Measurements from ENCODE around the gene WASHC2A. TPM values are rescaled to one million over a fixed set of nuclear protein-coding genes. Genes with fewer than 3 reads are reported as not detected.
"Not testable (repeated sequence)": the region's sequence is repeated elsewhere in the genome, so short reads cannot be mapped to it uniquely, and the experiment has no call there.

WASHC2A gene
- total RNA-seq, 1 experiment from 2014 or later = 33.1 TPM

DNA sequence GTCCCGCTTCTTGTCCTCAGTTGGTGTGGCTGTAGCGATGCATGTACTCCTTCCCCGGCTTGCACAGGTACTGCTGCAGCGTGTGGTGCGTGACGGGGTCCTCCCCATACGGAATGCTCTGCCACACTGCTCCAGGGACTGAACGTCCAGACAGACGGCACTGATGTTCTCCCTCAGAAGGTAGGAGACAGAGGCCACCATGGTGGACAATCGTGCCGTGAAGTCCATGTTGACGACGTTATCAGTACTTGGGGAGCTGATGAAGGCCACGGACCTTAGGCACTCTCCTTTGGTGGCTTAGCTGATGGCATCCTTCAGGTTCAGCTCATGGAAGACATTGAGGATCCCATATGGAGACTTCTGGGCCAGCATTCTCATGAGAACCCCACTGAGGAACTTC lies 42.1 kb upstream of the WASHC2A start:
- Histone ChIP-seq H3K36me3 (ENCODE audit: insufficient read depth, low read length, poor library complexity, severe bottlenecking) (no peaks in the 10 kb centered on the region), H3K27me3 (replicated peaks; ENCODE audit: insufficient read depth, low read depth, low read length, poor library complexity) (peaks cover 4% of the 10 kb centered on the region), H3K4me3 (ENCODE audit: low read depth, low read length, poor library complexity, severe bottlenecking) (no peak overlapping the region), H3K9me3 (ENCODE audit: low read depth, low read length, poor library complexity, severe bottlenecking) (no peaks in the 10 kb centered on the region), H3K4me1 (ENCODE audit: insufficient read depth, low read length, poor library complexity, severe bottlenecking) (no peaks in the 10 kb centered on the region), H3K27ac (ENCODE audit: low read depth, low read length, poor library complexity, severe bottlenecking) (no peak overlapping the region)
- POLR2A ChIA-PET (ENCODE audit: low non-redundant PET) = no interaction called here
- BruUV-seq (replicated peaks) = no TSS peak
- DNase-seq (ENCODE audit: low spot score) = no peak
- intact Hi-C loops (cut with micrococcal nuclease; ENCODE audit: unreplicated experiment) = no loop called here
- TF ChIP-seq, protein P1, sequence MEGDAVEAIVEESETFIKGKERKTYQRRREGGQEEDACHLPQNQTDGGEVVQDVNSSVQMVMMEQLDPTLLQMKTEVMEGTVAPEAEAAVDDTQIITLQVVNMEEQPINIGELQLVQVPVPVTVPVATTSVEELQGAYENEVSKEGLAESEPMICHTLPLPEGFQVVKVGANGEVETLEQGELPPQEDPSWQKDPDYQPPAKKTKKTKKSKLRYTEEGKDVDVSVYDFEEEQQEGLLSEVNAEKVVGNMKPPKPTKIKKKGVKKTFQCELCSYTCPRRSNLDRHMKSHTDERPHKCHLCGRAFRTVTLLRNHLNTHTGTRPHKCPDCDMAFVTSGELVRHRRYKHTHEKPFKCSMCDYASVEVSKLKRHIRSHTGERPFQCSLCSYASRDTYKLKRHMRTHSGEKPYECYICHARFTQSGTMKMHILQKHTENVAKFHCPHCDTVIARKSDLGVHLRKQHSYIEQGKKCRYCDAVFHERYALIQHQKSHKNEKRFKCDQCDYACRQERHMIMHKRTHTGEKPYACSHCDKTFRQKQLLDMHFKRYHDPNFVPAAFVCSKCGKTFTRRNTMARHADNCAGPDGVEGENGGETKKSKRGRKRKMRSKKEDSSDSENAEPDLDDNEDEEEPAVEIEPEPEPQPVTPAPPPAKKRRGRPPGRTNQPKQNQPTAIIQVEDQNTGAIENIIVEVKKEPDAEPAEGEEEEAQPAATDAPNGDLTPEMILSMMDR (conservative IDR thresholded peaks at IDR 0.05; ENCODE audit: low read depth, low read length) = no peak
- TF ChIP-seq EZH2 (IDR thresholded peaks at IDR 0.05; ENCODE audit: borderline replicate concordance, low read depth, low read length, poor library complexity, severe bottlenecking) = no peak
- CTCF ChIA-PET = no interaction called here

DNA sequence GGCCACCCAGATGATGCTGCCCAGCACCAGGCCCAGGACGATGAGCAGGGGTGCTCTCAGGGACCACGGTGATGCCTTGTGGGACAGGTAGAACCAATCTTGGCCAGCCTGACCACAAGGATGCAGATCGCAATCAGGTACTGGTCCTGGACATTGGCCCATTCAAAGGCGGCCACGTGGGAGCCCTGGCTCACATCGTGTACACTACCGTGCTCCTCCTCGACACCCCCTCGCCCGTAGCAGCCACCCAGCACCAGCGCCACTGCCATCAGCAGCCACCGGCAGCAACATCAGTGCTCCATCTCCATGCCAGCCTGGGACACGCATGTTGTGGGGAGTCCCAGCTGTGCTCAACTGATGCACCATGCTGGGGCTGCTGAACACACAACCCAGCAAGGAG lies 40.6 kb upstream of the WASHC2A start:
- Histone ChIP-seq H3K27me3 (replicated peaks; ENCODE audit: insufficient read depth, low read depth, low read length, poor library complexity) (peaks cover 4% of the 10 kb centered on the region), H3K9me3 (ENCODE audit: low read depth, low read length, poor library complexity, severe bottlenecking) (no peaks in the 10 kb centered on the region), H3K27ac (ENCODE audit: low read depth, low read length, poor library complexity, severe bottlenecking) (no peak overlapping the region), H3K4me3 (ENCODE audit: low read depth, low read length, poor library complexity, severe bottlenecking) (no peak overlapping the region), H3K4me1 (ENCODE audit: insufficient read depth, low read length, poor library complexity, severe bottlenecking) (no peaks in the 10 kb centered on the region), H3K36me3 (ENCODE audit: insufficient read depth, low read length, poor library complexity, severe bottlenecking) (no peaks in the 10 kb centered on the region)
- TF ChIP-seq EZH2 (IDR thresholded peaks at IDR 0.05; ENCODE audit: borderline replicate concordance, low read depth, low read length, poor library complexity, severe bottlenecking) = no peak
- TF ChIP-seq, protein P1 (conservative IDR thresholded peaks at IDR 0.05; ENCODE audit: low read depth, low read length) = no peak
- ChIA-PET CTCF (no interaction called here), POLR2A (ENCODE audit: low non-redundant PET) (no interaction called here)
- no peak for DNase-seq (ENCODE audit: low spot score)
- no TSS peak for BruUV-seq (replicated peaks)
- intact Hi-C loops (cut with micrococcal nuclease; ENCODE audit: unreplicated experiment) = no loop called here

DNA sequence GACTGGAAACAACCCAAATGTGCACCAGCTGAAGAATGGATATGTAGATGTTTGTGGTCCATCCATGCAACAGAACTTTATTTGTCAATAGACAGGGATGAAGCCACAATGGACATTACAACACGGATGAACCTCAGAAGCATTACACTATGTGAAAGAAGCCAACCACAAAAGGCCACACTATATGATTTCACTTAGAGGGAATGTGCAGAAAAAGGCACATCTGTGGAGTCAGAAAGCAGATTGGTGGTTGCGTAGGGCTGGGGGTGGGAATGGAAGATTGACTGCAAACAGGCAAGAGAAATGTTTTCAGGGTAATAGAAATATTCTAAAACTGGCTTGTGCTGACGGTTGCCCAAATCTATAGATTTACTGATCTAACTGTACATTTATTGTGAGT lies 34.3 kb upstream of the WASHC2A start:
- H3K4me3 ChIP-seq (ENCODE audit: low read depth, low read length, poor library complexity, severe bottlenecking) = no peak overlapping the region
- no peaks in the 10 kb centered on the region for H3K9me3 ChIP-seq (ENCODE audit: low read depth, low read length, poor library complexity, severe bottlenecking)
- H3K27me3 ChIP-seq (replicated peaks; ENCODE audit: insufficient read depth, low read depth, low read length, poor library complexity) = peaks cover 12% of the 10 kb centered on the region
- CTCF ChIA-PET = no interaction called here
- TF ChIP-seq, protein P1 (conservative IDR thresholded peaks at IDR 0.05; ENCODE audit: low read depth, low read length) = no peak
- TF ChIP-seq EZH2 (IDR thresholded peaks at IDR 0.05; ENCODE audit: borderline replicate concordance, low read depth, low read length, poor library complexity, severe bottlenecking) = no peak
- no TSS peak for BruUV-seq (replicated peaks)
- H3K27ac ChIP-seq (ENCODE audit: low read depth, low read length, poor library complexity, severe bottlenecking) = no peak overlapping the region
- DNase-seq (ENCODE audit: low spot score) = no peak
- no peaks in the 10 kb centered on the region for H3K36me3 ChIP-seq (ENCODE audit: insufficient read depth, low read length, poor library complexity, severe bottlenecking)
- no peaks in the 10 kb centered on the region for H3K4me1 ChIP-seq (ENCODE audit: insufficient read depth, low read length, poor library complexity, severe bottlenecking)
- intact Hi-C loops (cut with micrococcal nuclease; ENCODE audit: unreplicated experiment) = no loop called here
- POLR2A ChIA-PET (ENCODE audit: low non-redundant PET) = no interaction called here

DNA sequence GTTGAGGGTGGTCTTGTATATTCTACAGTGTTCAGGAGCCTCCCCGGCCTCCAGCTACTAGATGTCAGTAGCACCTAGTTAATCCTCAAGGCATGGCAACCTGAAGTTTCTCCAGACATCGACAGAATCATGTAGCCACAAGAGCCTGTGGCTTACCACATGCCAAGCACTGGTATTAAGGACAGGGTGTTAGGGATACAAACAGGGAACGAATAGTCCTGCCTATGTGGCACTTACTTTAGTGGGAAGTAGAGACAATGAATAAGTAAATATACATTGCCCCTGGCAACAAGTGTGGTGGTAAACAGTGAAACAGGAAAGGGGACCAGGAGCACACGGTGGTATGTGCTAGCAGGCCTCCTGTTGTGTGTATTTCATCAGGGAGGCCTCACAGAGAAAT lies 32.4 kb upstream of the WASHC2A start:
- not testable (repeated sequence) for DNase-seq (ENCODE audit: low spot score)

More for the DNA sequence above, 32.4 kb upstream of the WASHC2A start:
- H3K27ac ChIP-seq (ENCODE audit: low read depth, low read length, poor library complexity, severe bottlenecking); BruUV-seq (replicated peaks); H3K4me3 ChIP-seq (ENCODE audit: low read depth, low read length, poor library complexity, severe bottlenecking); intact Hi-C loops (cut with micrococcal nuclease; ENCODE audit: unreplicated experiment); POLR2A ChIA-PET (ENCODE audit: low non-redundant PET); CTCF ChIA-PET; H3K4me1 ChIP-seq (ENCODE audit: insufficient read depth, low read length, poor library complexity, severe bottlenecking); H3K9me3 ChIP-seq (ENCODE audit: low read depth, low read length, poor library complexity, severe bottlenecking); H3K36me3 ChIP-seq (ENCODE audit: insufficient read depth, low read length, poor library complexity, severe bottlenecking): not testable (repeated sequence)
- peaks cover 12% of the 10 kb centered on the region for H3K27me3 ChIP-seq (replicated peaks; ENCODE audit: insufficient read depth, low read depth, low read length, poor library complexity)
